ENCODE data around the gene NCKAP5L.

DNA sequence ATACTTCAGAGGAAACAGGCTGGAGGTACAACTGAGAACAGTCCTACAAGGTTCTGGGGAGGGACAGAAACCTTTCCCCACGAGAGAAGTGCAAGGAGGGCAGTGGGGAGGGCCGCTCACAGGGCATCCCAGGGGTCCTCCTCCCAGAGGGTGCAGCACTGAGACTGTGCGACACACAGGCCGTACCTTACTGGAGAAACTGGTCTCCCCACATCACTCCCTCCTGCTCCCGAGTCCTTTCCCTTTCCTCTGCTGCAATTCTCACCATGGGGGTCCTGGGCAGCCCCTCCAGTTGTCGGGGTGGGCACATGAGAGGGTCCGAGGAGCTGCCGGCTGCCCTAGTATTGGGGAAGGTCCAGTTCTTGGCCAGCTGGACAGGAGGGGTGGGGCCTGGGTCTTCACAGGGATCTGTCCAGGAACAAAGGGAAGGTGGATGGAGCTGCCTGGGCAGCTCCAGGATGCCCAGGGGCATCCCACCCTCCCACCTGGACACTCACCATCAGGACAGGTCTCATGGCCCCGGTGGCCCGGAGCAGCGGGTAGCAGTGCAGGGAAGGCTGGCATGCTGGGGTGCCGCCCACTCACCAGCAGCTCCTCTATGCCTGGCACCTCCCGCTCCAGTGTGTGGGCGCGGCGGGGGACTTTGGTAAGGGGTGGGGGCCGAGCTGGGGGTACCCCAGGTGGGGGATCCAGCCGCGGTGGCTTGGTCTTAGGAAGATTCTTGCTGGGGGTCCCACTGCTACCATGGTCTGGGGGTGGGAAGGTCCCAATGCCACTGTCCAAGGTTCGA lies 35.8 kb downstream of the NCKAP5L start:
- TF ChIP-seq, protein P1, sequence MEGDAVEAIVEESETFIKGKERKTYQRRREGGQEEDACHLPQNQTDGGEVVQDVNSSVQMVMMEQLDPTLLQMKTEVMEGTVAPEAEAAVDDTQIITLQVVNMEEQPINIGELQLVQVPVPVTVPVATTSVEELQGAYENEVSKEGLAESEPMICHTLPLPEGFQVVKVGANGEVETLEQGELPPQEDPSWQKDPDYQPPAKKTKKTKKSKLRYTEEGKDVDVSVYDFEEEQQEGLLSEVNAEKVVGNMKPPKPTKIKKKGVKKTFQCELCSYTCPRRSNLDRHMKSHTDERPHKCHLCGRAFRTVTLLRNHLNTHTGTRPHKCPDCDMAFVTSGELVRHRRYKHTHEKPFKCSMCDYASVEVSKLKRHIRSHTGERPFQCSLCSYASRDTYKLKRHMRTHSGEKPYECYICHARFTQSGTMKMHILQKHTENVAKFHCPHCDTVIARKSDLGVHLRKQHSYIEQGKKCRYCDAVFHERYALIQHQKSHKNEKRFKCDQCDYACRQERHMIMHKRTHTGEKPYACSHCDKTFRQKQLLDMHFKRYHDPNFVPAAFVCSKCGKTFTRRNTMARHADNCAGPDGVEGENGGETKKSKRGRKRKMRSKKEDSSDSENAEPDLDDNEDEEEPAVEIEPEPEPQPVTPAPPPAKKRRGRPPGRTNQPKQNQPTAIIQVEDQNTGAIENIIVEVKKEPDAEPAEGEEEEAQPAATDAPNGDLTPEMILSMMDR (IDR thresholded peaks at IDR 0.05): no peak
- TF ChIP-seq POLR2A (IDR thresholded peaks at IDR 0.05): no peak

All from ovary (tissue), 3 donors.